T-cell (primary cell): ENCODE data around the gene PLEKHG1. TPM values are rescaled to one million over a fixed set of nuclear protein-coding genes. Genes with fewer than 3 reads are reported as not detected.

Experiments
- ATAC-seq, 4 experiments: fragments of 200-7000 bp in 3 of 4; fragments of 150-1000 bp in 1 of 4; cut with Tn5 transposase; replicated peaks in 1 of 4; 1 replicate in 3 of 4; 2 replicates in 1 of 4; pipeline ENCODE4 v1.10.0; 2021; ENCODE audit warnings: moderate library complexity in 3 of 4, mild to moderate bottlenecking in 2 of 4, moderate number of reproducible peaks in 1 of 4
- CTCF ChIA-PET, 2 donors: fragments of 300-600 bp; sonication (Branson Sonifier 250); formaldehyde crosslinking; loops; one replicate each; lab custom pipeline; 2022; ENCODE audit warnings: antibody characterized with exemption in 2 of 2; lab: Charles Lee
- POLR2A ChIA-PET, 2 donors: fragments of 300-600 bp; sonication (Branson Sonifier 250); formaldehyde crosslinking; loops; one replicate each; lab custom pipeline; 2022; ENCODE audit warnings: antibody characterized with exemption in 2 of 2; lab: Charles Lee
- DNase-seq, 35 experiments: peaks; one replicate each; pipeline versions ENCODE4 v3.0.0 to v3.0.0-alpha.2; 2013 to 2023
- H3K27ac ChIP-seq: one replicate; pipeline ENCODE4 v1.5.1; 2013; ENCODE audit warnings: low read length
- H3K27me3 ChIP-seq, 2 experiments: replicated peaks in 1 of 2; 1 replicate in 1 of 2; 2 replicates in 1 of 2; pipeline versions ENCODE4 v1.6.1 to v1.7.0; 2013; ENCODE audit warnings: low read length in 1 of 2, mixed read lengths in 1 of 2; ENCODE audit not compliant: control insufficient read depth in 2 of 2, insufficient read depth in 2 of 2; ENCODE audit errors: extremely low read depth in 1 of 2
- H3K36me3 ChIP-seq, 2 donors: 1 replicate in 1 of 2; 2 replicates in 1 of 2; pipeline versions ENCODE4 v1.6.1 to v1.7.0; 2013; ENCODE audit warnings: low read length in 1 of 2; ENCODE audit not compliant: control insufficient read depth in 2 of 2, insufficient read depth in 1 of 2; ENCODE audit errors: extremely low read depth in 1 of 2
- H3K4me1 ChIP-seq, 2 experiments: 1 replicate in 1 of 2; 2 replicates in 1 of 2; pipeline versions ENCODE4 v1.6.1 to v1.7.0; 2013; ENCODE audit warnings: low read length in 2 of 2, mixed read lengths in 1 of 2; ENCODE audit not compliant: insufficient read depth in 2 of 2, control insufficient read depth in 1 of 2; ENCODE audit errors: extremely low read depth in 1 of 2
- H3K4me3 ChIP-seq, 2 donors: 1 replicate in 1 of 2; 2 replicates in 1 of 2; pipeline versions ENCODE4 v1.5.1 to v1.7.0; 2013; ENCODE audit warnings: mild to moderate bottlenecking in 2 of 2, low read length in 1 of 2, moderate library complexity in 1 of 2; ENCODE audit not compliant: control insufficient read depth in 1 of 2; ENCODE audit errors: extremely low read depth in 1 of 2
- H3K9me3 ChIP-seq: 2 replicates; pipeline ENCODE4 v1.7.0; 2013
- H3K27ac Mint-ChIP-seq, 2 donors: one replicate each; pipeline ENCODE4 v1.8.0; 2020 to 2021; ENCODE audit warnings: mild to moderate bottlenecking in 2 of 2, mixed read lengths in 2 of 2
- H3K27me3 Mint-ChIP-seq, 2 donors: one replicate each; pipeline ENCODE4 v1.8.0; 2021 to 2022; ENCODE audit warnings: mixed read lengths in 2 of 2
- H3K36me3 Mint-ChIP-seq: one replicate; pipeline ENCODE4 v1.8.0; 2021; ENCODE audit warnings: mixed read lengths
- H3K4me1 Mint-ChIP-seq, 3 donors: one replicate each; pipeline ENCODE4 v1.8.0; 2020 to 2022; ENCODE audit warnings: mixed read lengths in 3 of 3, mild to moderate bottlenecking in 1 of 3
- H3K4me3 Mint-ChIP-seq, 3 donors: one replicate each; pipeline ENCODE4 v1.8.0; 2020 to 2022; ENCODE audit warnings: mild to moderate bottlenecking in 3 of 3, mixed read lengths in 3 of 3, moderate library complexity in 3 of 3
- H3K9me3 Mint-ChIP-seq, 3 donors: one replicate each; pipeline ENCODE4 v1.8.0; 2020 to 2022; ENCODE audit warnings: mixed read lengths in 3 of 3
- WGBS: methylation state at CpG from one replicate; pipeline ENCODE4 v1.1.5; 2013; ENCODE audit warnings: missing lambda C conversion rate; ENCODE audit not compliant: insufficient coverage; 5-methylcytosine and 5-hydroxymethylcytosine counted together
- total RNA-seq, 35 experiments: library from RNA in 6 of 35; stranded (reverse) in 6 of 35; fragments of 120-200 nt in 1 of 35; gene quantifications; one replicate each; pipeline versions ENCODE4 v1.2.1 to v1.2.4 and lab custom pipeline; 2013 to 2026

Gene PLEKHG1
- total RNA-seq, 5 donors from 2014 or later (not counting 1 experiment from before 2014, with no cell fraction given): 2.5 to 18.4 (median 5.4) TPM

DNA sequence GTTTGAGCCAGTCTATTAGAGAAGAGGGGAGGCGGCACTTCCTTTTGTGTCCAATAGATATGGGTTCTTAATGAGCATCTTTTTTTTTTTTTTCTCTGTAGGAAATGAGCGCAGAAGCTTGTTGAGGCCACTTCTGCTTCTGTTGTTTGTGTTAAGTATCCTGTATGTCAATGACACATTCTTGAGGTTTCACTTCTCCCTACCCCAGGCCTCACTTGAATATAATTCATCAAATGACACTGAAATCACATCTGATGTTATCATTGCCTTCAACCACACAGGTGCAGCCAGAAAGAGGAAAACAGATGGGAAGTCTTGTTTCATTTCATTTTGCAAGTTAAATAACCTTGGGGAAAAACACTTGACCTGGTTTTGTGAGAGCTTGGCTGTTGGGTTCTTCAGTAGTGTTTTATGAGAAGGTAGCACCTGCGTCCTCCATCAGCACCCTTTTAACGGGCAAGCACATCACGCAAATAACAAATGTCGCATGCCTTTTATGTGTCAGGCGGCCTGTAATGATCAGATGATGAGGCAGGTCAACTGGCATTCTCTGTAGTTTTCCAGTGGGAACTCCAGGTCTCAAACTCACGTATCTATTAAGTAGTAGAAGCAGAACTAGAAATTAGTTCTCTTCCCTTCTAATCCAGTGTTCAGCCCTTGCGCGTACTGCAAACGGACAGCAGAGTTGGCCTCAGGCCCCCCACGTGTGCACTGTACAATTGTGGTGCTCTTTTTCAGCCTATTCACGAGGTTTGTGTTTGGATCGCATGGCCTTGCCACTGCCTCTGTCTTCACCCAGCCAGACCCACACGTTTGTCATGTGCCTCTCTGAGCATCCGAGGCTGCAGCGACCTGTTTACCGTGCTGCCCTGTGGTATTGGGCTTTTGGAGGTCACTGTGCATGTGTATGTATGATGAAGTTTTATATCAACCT, 23.5 kb downstream of the PLEKHG1 start:
- peaks cover 0 to 25% (median 7%) of the 10 kb centered on the region in 3 donors for H3K4me1 Mint-ChIP-seq
- H3K27ac Mint-ChIP-seq: peak overlapping the region; percentile 19 to 79
- H3K27me3 Mint-ChIP-seq: peaks cover 2 to 22% of the 10 kb centered on the region in 2 donors
- Histone ChIP-seq H3K4me1 (peaks cover 0 to 8% of the 10 kb centered on the region in 2 experiments), H3K36me3 (no peaks in the 10 kb centered on the region), H3K4me3 (peak overlapping the region in 1 of 2 donors; percentile 15), H3K9me3 (no peaks in the 10 kb centered on the region), H3K27ac (peak overlapping the region; percentile 37), H3K27me3 (peaks cover 0 to 2% of the 10 kb centered on the region in 2 experiments)
- H3K36me3 Mint-ChIP-seq: no peaks in the 10 kb centered on the region
- ATAC-seq (peak in 3 of 4 experiments; percentile 20 to 92 (median 72)), DNase-seq (peak in 1 of 35 experiments; percentile 35)
- WGBS: 80% methylated on average over 6 of the region's 18 CpGs
- CTCF ChIA-PET: interaction anchor here in 1 of 2 donors (0.6 kb wide), 1 partner anchor 541 kb away, joined by 6 read pairs; no protein-coding TSS in a partner anchor
- H3K4me3 Mint-ChIP-seq: peak overlapping the region in 2 of 3 donors; percentile 3 to 47
- POLR2A ChIA-PET: no interaction called here
- H3K9me3 Mint-ChIP-seq: no peaks in the 10 kb centered on the region

DNA sequence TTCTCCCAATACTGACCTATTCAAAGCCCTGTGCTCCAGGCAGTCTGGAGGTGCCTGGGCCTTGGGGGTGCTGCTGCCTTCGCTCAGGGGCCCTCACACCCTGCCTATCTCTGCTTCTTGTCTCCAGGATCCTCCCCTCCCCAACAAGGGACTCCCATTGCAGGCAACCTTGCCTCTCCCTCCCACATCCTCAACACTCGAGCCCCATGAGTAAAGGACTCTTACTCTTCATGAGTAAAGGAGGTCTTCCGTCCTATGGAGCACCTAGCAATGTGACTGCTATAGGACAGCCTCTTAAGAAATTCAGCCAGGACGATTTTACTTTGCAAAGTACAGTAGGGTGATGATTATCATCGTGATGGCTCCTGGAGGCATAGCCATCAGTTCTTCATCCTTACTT, 24.5 kb downstream of the PLEKHG1 start:
- CTCF ChIA-PET: no interaction called here
- no peak for DNase-seq
- H3K4me3 Mint-ChIP-seq: no peak overlapping the region

DNA sequence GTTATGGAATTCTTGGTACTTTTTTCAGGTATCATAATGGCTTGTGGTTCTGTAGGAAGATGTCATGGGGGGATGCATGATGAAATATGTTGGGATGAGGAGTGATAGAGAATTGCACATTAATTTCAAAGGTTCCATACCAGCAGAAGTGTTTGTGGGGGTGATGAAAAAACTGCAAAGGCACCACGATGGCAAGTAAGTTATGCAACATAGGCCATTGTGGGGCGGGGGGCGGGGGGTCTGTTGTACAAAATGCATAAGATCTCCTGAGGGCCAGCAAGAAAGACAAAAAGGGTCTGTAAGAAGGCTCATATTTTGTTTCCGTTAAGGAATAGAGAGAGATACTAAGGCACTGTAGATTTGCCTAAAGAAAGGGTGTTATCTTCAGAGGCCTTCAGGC, 26.2 kb downstream of the PLEKHG1 start:
- Histone ChIP-seq H3K9me3 (no peaks in the 10 kb centered on the region), H3K4me3 (no peak overlapping the region), H3K4me1 (peaks cover 0 to 8% of the 10 kb centered on the region in 2 experiments), H3K27me3 (peaks cover 0 to 2% of the 10 kb centered on the region in 2 experiments), H3K27ac (no peak overlapping the region), H3K36me3 (no peaks in the 10 kb centered on the region)
- peaks cover 2 to 17% of the 10 kb centered on the region in 2 donors for H3K27me3 Mint-ChIP-seq
- ChIA-PET POLR2A (no interaction called here), CTCF (no interaction called here)
- no peak overlapping the region for H3K27ac Mint-ChIP-seq
- DNase-seq (no peak), ATAC-seq (no peak)
- peaks cover 7 to 32% (median 7%) of the 10 kb centered on the region in 3 donors for H3K4me1 Mint-ChIP-seq
- no peaks in the 10 kb centered on the region for H3K9me3 Mint-ChIP-seq
- no peaks in the 10 kb centered on the region for H3K36me3 Mint-ChIP-seq
- 96% methylated on average over 4 of the region's 4 CpGs for WGBS
- H3K4me3 Mint-ChIP-seq: no peak overlapping the region

More for the DNA sequence above, 24.5 kb downstream of the PLEKHG1 start:
- H3K9me3 Mint-ChIP-seq: no peaks in the 10 kb centered on the region
- POLR2A ChIA-PET: no interaction called here
- no peak for ATAC-seq
- H3K27me3 ChIP-seq: peaks cover 0 to 2% of the 10 kb centered on the region in 2 experiments
- peaks cover 2 to 25% of the 10 kb centered on the region in 2 donors for H3K27me3 Mint-ChIP-seq
- no peaks in the 10 kb centered on the region for H3K36me3 Mint-ChIP-seq
- H3K36me3 ChIP-seq: no peaks in the 10 kb centered on the region
- WGBS: no CpG with 5 or more reads among the region's 5 CpGs
- H3K27ac Mint-ChIP-seq: peak overlapping the region in 1 of 2 donors; percentile 55
- no peak overlapping the region for H3K27ac ChIP-seq
- H3K4me1 Mint-ChIP-seq: peaks cover 0 to 26% (median 7%) of the 10 kb centered on the region in 3 donors
- no peak overlapping the region for H3K4me3 ChIP-seq
- peaks cover 0 to 8% of the 10 kb centered on the region in 2 experiments for H3K4me1 ChIP-seq
- no peaks in the 10 kb centered on the region for H3K9me3 ChIP-seq

DNA sequence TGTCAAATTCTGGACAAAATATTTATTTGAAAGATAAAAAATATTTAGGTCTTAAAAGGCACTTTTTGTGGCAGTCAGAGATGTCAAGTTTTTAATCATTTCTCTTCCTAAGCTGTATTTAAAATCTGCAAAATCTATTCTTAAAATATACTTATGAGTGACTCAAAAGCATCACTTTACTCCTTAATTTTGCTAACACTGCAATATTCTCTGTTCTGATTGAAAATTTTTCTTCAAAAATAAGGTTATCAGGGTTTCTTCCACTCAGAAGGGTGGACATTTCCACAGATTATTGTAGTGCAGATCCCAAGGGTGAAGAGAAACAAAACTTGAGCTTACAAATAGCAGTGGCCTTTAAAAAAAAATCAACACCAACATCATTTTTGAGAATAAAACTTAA, 27.5 kb downstream of the PLEKHG1 start:
- Histone ChIP-seq H3K9me3 (no peaks in the 10 kb centered on the region), H3K4me1 (peaks cover 7 to 8% of the 10 kb centered on the region in 2 experiments), H3K36me3 (no peaks in the 10 kb centered on the region), H3K27me3 (peaks cover 0 to 2% of the 10 kb centered on the region in 2 experiments), H3K4me3 (no peak overlapping the region), H3K27ac (no peak overlapping the region)
- CTCF ChIA-PET: no interaction called here
- Mint-ChIP-seq H3K27me3 (peaks cover 2 to 13% of the 10 kb centered on the region in 2 donors), H3K36me3 (no peaks in the 10 kb centered on the region), H3K4me3 (no peak overlapping the region), H3K4me1 (peaks cover 18 to 42% (median 19%) of the 10 kb centered on the region in 3 donors), H3K9me3 (no peaks in the 10 kb centered on the region), H3K27ac (no peak overlapping the region)
- POLR2A ChIA-PET: no interaction called here
- DNase-seq: no peak
- no peak for ATAC-seq

DNA sequence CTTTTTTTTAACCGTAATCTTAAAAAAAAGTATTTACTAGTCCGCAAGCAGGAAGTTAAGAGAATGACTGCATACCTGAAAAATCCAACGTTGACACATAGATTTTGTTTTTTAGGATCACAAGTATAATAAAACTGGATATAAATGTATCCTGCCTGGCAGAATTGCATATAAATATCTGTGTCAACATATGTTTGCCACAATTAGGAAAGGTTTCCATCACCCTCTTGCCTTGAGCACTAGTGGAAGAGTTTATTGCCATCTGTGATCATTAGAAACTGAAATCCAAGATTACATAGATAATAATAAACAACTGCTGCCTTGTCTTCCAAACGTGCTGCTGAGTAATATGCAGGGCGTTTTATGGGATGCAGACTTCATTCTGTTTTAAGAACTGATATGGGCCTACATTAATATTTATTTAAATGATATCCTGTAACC, 27.9 kb downstream of the PLEKHG1 start:
- Histone ChIP-seq H3K36me3 (no peaks in the 10 kb centered on the region), H3K4me3 (no peak overlapping the region), H3K4me1 (peaks cover 9 to 11% of the 10 kb centered on the region in 2 experiments), H3K27ac (no peak overlapping the region), H3K27me3 (peaks cover 0 to 2% of the 10 kb centered on the region in 2 experiments), H3K9me3 (no peaks in the 10 kb centered on the region)
- Mint-ChIP-seq H3K36me3 (no peaks in the 10 kb centered on the region), H3K9me3 (no peaks in the 10 kb centered on the region), H3K4me1 (peaks cover 22 to 43% (median 24%) of the 10 kb centered on the region in 3 donors), H3K4me3 (no peak overlapping the region), H3K27ac (no peak overlapping the region), H3K27me3 (peaks cover 2 to 13% of the 10 kb centered on the region in 2 donors)
- no peak for DNase-seq
- POLR2A ChIA-PET: no interaction called here
- no peak for ATAC-seq
- CTCF ChIA-PET: no interaction called here
- no CpG with 5 or more reads among the region's 5 CpGs for WGBS

DNA sequence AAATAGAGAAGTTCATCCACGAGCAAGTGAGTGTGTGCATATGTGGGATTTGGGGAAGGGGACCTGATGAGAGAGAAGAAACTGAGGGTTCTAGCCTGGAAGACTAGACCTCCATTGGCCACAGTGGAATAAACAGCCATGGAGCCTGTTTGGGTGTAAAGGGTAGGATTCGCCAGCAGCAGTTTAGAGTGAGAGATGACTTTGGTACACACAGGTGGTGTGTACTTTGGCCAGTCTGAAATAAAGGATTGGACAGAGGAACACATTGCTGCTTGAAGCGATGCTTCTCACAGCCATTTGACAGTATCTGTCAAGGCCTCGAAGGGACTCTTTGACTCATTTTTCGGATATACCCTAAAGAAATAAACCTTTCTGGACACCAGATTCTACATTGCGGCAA, 29.2 kb downstream of the PLEKHG1 start:
- 52% methylated on average over 3 of the region's 6 CpGs for WGBS
- Histone ChIP-seq H3K4me1 (peaks cover 3 to 21% of the 10 kb centered on the region in 2 experiments), H3K27me3 (peaks cover 0 to 5% of the 10 kb centered on the region in 2 experiments), H3K36me3 (no peaks in the 10 kb centered on the region), H3K9me3 (no peaks in the 10 kb centered on the region), H3K4me3 (no peak overlapping the region), H3K27ac (no peak overlapping the region)
- ChIA-PET CTCF (no interaction called here), POLR2A (no interaction called here)
- no peaks in the 10 kb centered on the region for H3K9me3 Mint-ChIP-seq
- peaks cover 0 to 13% of the 10 kb centered on the region in 2 donors for H3K27me3 Mint-ChIP-seq
- DNase-seq (no peak), ATAC-seq (no peak)
- H3K4me1 Mint-ChIP-seq: peaks cover 28 to 44% (median 37%) of the 10 kb centered on the region in 3 donors
- H3K4me3 Mint-ChIP-seq: no peak overlapping the region
- H3K27ac Mint-ChIP-seq: no peak overlapping the region
- no peaks in the 10 kb centered on the region for H3K36me3 Mint-ChIP-seq
